HEK293 (cell line): ENCODE measurements around the gene LCE2A.

Experiments used
- CTCF ChIP-seq: fragments of 450-650 bp; formaldehyde crosslinking; IDR thresholded peaks from 2 replicates; pipeline ENCODE4 v1.5.1; 2016; ENCODE audit warnings: missing biosample characterization, missing genetic modification characterization
- PATZ1 ChIP-seq: fragments of 450-650 bp; formaldehyde crosslinking; IDR thresholded peaks from 2 replicates; pipeline ENCODE4 v1.5.1; 2016; ENCODE audit warnings: missing biosample characterization, missing genetic modification characterization
- ZFP41 ChIP-seq: fragments of 450-650 bp; formaldehyde crosslinking; IDR thresholded peaks from 2 replicates; pipeline ENCODE4 v1.5.1; 2016; ENCODE audit warnings: missing biosample characterization, missing genetic modification characterization, borderline replicate concordance

- no peak for TF ChIP-seq CTCF (tag by site-specific recombination)
- TF ChIP-seq PATZ1 (tag by site-specific recombination): no peak
- no peak for TF ChIP-seq ZFP41 (tag by site-specific recombination)
Measured at GRCh38 chr1:152741656-152742055, 43.5 kb downstream of the LCE2A start.
